Stimulated activated CD8-positive, alpha-beta memory T cell treated with anti-CD3 and anti-CD28 coated beads, Interleukin-2, amount 100 ng/mL, for 48 hours (primary cell): ENCODE data around the gene DOCK10.

Experiments
- DNase-seq, 2 donors: peaks; one replicate each; pipeline ENCODE4 v3.0.0-alpha.2; 2020; ENCODE audit warnings: low read depth in 2 of 2

The DOCK10 gene

GRCh38 chr2:224833986-224834385, 208.3 kb downstream of the DOCK10 start:
- DNase-seq, result no peak

- DNase-seq, result no peak
Measured at GRCh38 chr2:224832207-224832606, 210.1 kb downstream of the DOCK10 start.

DNA sequence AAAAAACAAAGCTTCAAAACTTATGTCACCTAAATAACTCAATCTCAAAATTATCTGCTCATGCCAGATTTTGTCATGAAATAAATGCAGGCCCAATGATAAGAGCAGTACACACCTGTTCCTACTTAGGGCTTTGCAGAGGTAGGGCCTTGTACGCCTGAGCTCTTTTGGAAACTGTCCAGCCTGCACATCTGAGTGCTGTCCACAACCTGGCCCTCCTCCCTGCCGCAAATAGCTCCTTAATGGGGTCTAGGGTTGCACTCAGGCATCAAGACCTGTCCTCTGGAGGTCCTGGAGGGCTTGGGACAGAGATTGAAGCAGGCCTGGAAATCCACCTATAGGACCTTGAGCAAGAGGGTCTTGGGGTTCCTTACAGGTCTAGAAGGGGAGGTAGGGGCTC, 210.7 kb downstream of the DOCK10 start:
- no peak for DNase-seq

DNA sequence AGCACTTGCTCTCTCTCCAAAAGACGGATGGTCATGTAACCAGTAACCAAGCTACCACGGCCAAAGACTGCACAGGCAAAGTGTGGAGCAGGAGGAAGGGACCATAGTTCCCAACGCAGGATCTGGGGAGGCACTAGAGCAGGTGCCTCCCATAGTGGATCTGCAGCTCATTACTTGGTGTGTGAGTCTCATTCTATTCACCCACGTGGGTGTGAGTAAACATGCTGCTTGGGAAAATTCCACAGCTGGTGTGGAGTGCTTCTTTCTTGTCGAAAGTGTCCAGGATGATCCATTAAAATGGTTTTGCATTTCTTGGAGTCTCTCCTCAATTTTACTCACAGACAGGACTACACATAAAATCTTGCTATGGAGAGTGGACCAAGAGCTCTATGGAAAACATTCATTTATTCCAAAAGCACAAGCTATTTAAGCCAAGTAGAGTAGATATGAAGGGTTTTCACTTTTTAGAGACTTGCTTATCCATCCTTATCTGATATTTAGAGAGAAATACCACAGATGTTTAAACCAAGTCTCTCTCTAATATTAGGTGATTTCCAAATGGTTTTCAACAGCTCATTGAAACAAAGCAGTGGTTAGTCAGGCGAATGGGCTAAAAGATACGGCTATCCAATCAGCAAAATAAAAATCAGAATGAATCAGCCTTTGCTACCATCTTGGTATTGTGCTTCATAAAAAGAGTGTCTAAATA, 221.8 kb downstream of the DOCK10 start:
- DNase-seq, result no peak

DNA sequence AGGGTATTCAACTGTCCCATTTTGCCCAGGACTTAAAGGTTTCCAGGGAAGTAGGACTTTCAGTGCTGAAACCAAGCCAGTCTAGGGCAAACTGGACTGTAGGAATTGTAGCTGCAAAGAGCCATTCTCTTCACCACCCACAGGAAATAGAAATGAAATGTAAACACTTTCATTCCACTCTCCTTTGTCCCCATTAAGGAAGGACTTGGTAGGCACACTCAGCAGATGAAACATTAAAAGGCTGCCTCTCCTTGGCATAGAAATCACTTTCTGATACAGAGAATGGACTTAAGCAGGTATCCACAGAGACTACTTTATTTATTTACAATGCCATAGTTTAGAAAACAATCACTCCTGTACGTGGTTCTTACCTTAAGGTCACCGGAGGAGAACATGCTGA, 223.2 kb downstream of the DOCK10 start:
- DNase-seq, result no peak

DNA sequence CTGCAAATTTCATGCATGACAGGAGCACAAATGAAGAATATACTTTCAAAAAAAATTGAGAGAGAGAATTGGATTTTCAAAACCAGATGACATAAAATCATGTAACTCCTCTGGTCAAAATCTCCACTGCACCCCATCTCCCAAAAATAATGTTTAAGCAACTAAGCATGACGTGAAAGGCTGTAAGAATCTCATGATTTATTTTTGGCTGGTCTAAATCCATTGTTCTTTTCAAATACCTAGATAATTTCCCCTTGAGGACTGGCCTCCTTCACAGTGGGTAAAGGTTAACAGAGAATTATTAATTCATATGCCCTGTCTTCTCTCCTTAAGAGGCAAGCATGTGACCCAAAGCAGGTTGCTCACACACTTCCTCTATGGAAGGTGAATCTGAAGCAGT, 224.6 kb downstream of the DOCK10 start:
- no peak for DNase-seq

DNA sequence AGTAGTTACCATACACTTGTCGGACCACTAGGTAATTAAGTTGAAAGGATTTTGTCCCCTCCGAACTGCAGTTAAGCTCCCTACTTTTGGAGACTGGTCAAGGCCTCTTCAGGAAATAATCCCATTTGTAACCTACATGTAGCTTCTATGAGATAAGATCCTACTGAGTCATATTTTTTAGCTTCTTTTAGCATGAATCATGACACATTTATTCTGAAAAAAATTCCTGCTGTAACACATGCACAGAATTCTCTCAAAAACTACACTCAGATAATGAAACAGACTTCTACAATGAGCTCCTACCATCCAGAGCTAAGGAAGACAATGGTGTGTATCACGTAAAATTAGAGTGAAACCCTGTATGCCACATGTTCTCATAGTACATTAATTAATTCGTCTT, 225.5 kb downstream of the DOCK10 start:
- DNase-seq, result no peak

DNA sequence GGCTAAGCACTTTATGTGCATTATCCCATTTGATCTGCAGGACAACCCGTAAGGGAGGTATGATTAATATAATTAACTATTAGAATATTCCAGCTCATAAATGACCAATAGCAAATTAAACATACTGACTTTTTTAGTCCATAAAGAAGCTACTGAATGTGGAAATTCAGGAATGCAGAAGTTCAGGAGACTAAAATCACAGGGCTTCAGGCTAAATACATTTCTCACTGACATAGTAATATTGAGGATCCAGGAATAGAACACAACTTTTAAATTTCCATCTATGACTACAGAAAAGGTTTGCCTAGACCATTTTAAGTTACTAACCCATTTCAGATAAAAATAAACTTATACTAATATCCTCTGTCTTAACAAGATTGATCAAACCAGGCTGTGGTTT, 228.7 kb downstream of the DOCK10 start:
- no peak for DNase-seq

- no peak for DNase-seq
Measured at GRCh38 chr2:224807153-224807964, 234.9 kb downstream of the DOCK10 start.

GRCh38 chr2:224803930-224804329, 238.3 kb downstream of the DOCK10 start:
- DNase-seq, result no peak

GRCh38 chr2:224802407-224802806, 239.9 kb downstream of the DOCK10 start:
- DNase-seq, result no peak

DNA sequence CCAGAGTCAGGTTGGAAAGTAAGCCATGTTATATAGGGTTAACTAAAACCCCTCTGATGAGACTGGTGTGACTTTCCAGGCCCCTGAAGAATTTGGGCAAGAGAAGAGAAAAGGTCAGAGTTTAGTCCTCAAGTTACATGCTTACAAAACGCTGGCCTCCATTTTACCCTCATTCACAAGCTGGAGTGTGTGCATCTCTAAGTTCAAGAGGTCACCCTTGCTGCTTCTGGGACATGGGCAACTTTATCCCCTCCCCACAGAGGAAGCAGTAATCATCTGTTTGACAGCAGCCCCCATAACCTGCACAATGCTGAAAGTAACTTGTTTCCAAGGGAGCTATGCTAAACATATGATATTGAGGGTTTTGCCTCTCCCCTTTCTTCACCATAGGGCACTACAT, 240.9 kb downstream of the DOCK10 start:
- DNase-seq, result no peak

DNA sequence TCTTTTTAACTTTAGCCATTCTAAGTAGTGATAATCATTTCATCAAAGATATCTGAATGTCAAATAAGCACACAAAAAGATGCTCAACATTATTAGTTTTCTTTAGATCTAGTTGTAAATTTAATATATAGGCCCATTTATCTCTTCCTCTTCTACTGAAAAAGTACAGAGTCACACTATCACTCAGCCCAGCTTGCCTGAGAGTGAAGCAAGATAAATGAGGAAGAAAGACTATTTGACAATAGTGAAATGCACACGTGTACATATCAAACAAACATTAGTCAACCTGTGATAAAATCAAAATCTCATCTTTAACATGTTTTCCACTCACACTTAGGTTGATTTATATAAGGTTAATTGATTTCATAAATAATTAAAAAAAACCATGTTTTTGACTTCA, 242.6 kb downstream of the DOCK10 start:
- DNase-seq, result no peak

DNA sequence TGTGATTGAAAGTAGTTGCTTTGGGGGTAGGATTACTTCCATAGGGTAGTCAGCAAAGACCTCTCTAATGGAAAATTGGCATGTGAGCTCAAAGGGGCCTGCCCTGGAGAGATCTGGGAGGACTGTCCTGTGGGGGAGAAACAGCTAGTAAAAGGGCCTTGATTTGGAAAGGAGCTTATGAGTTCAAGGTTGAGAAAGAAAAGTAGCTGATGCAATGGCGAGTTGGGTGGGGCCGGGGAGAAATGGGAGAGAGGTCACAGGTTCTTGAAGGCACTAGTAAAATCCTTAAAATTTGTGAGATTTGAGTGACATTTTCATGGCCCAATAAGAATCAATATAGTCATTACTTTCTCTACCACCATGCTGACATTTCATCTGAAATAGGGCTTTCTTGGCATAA, 244.1 kb downstream of the DOCK10 start:
- no peak for DNase-seq

GRCh38 chr2:224796695-224797305, 245.5 kb downstream of the DOCK10 start:
- no peak for DNase-seq

- DNase-seq, result no peak
Measured at GRCh38 chr2:224793946-224794345, 248.3 kb downstream of the DOCK10 start.

DNA sequence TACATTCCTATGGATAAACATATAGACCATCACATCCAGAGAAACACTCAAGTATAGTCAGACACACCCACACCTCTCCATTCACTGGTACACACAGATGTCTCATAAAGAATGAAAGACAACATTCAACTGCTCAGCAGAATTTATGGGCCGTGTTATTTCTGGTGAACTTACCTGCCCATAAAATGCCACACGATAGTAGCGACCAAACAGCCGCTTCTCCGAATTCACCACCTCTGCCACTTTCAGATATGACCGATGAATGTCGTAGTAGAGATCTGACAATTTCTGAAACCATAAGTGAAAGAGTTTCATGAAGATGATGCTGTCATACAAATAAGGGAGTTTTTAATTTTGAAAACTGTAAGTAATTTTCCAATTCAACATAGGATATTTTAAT, 255.4 kb downstream of the DOCK10 start:
- no peak for DNase-seq

- no peak for DNase-seq
Measured at GRCh38 chr2:224781400-224781799, 260.9 kb downstream of the DOCK10 start.

DNA sequence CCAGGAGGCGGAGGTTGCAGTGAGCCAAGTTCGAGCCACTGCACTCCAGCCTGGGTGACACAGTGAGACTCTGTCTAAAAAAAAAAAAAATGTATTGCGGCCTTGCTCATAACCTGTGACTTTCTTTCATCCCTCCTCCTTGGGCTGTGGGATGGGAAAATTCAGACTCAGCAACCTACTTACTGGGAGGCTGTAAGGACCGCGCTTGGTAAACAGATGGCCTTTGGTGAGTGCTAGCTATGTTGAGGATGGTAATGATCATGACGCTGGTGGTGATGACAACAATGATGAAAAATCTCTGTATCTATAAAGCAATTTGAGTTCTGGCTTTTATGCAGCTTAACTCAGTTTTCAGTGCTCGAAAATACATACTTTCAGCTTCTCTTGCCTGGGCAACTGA, 261.4 kb downstream of the DOCK10 start:
- DNase-seq, result no peak

DNA sequence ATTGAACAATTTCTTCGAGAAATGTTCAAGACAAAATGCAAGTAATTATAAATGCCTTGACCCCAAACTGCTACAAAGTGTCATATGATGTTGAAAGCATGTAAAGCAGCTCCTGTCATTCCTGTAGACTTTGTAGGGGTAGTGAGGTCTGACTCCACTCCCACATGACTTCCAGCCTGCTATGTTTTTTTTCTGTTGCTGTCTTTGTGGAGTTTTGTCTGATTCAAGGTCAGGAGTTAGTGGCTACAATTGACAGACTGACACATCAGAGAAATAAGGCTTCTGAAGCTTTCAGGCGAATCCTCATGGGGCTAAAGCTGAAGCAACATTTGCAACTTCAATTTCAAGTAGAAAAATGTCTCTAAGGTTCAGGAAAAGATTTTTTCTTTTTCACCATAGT, 262.2 kb downstream of the DOCK10 start:
- no peak for DNase-seq

GRCh38 chr2:224778474-224778877, 263.8 kb downstream of the DOCK10 start:
- peak; percentile 12 to 33 for DNase-seq

DNA sequence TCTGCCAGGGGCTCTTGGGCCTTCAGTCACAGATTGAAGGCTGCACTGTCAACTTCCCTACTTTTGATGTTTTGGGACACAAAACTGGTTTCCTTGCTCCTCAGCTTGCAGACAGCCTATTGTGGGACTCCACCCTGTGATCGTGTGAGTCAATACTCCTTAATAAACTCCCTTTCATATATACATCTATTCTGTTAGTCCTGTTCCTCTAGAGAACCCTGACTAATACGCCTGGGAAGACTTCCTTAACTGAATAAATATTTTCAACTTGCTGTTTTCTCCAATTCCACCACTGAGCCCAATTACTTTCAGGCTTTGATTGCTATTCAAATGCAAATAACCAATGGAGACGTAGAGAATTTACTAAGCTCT, 264.7 kb downstream of the DOCK10 start:
- no peak for DNase-seq
